Measurements from ENCODE around the gene ITGAL.

DNA sequence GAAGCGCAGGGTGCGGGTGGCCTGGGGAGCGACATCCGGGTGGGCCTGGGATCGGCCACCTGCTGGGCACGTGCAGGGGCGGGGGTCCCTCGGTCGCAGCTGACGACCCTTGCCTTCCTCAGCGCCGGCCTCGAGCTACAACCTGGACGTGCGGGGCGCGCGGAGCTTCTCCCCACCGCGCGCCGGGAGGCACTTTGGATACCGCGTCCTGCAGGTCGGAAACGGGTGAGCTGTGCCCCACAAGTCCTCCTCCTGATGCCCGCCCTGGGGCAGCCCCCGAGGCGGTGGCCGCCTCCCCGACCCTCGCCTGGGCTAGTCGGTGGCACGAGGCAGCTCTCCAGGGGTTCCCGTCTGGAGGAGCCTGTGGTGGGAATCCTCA, 1.5 kb downstream of the ITGAL start:
- TF ChIP-seq, protein P1, sequence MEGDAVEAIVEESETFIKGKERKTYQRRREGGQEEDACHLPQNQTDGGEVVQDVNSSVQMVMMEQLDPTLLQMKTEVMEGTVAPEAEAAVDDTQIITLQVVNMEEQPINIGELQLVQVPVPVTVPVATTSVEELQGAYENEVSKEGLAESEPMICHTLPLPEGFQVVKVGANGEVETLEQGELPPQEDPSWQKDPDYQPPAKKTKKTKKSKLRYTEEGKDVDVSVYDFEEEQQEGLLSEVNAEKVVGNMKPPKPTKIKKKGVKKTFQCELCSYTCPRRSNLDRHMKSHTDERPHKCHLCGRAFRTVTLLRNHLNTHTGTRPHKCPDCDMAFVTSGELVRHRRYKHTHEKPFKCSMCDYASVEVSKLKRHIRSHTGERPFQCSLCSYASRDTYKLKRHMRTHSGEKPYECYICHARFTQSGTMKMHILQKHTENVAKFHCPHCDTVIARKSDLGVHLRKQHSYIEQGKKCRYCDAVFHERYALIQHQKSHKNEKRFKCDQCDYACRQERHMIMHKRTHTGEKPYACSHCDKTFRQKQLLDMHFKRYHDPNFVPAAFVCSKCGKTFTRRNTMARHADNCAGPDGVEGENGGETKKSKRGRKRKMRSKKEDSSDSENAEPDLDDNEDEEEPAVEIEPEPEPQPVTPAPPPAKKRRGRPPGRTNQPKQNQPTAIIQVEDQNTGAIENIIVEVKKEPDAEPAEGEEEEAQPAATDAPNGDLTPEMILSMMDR (IDR thresholded peaks at IDR 0.05), result no peak
- TF ChIP-seq POLR2A (IDR thresholded peaks at IDR 0.05), result no peak
